Bronchial epithelial cell (primary cell): ENCODE results near the gene BANK1. TPM values are rescaled to one million over a fixed set of nuclear protein-coding genes. Genes with fewer than 3 reads are reported as not detected.
A peak's percentile ranks its signal among the peaks of the same experiment; 100 is the strongest.

ENCODE experiments used
- DNase-seq: peaks from one replicate; pipeline ENCODE4 v3.0.0-alpha.2; 2010; ENCODE audit warnings: low read depth
- FAIRE-seq: peaks from 2 replicates; lab custom pipeline; 2011; peaks lifted over from hg19 to GRCh38; lab: Jason Lieb, UNC
- H3K27me3 ChIP-seq: 2 replicates; pipeline ENCODE4 v1.5.1; 2011; ENCODE audit warnings: low read length; ENCODE audit not compliant: control insufficient read depth, insufficient read depth
- H3K36me3 ChIP-seq: 2 replicates; pipeline ENCODE4 v1.5.1; 2011; ENCODE audit warnings: low read length; ENCODE audit not compliant: control insufficient read depth, insufficient read depth
- H3K4me3 ChIP-seq: 2 replicates; pipeline ENCODE4 v1.5.1; 2011; ENCODE audit warnings: mild to moderate bottlenecking, low read depth, low read length, control low read depth
- total RNA-seq: library from RNA; depleted of rRNA; stranded (reverse); fragments of >200 nt; gene quantifications from 2 replicates; pipeline ENCODE4 v1.2.1, GENCODE V29; 2014
- TF ChIP-seq, protein P1 (sequence below): IDR thresholded peaks from 2 replicates; pipeline ENCODE4 v1.5.1; 2011; ENCODE audit warnings: mild to moderate bottlenecking, moderate library complexity, low read length, control low read depth, inconsistent platforms; ENCODE audit not compliant: insufficient read depth, severe bottlenecking

Gene BANK1
- total RNA-seq, 1 donor from 2014 or later = 0.26 TPM

DNA sequence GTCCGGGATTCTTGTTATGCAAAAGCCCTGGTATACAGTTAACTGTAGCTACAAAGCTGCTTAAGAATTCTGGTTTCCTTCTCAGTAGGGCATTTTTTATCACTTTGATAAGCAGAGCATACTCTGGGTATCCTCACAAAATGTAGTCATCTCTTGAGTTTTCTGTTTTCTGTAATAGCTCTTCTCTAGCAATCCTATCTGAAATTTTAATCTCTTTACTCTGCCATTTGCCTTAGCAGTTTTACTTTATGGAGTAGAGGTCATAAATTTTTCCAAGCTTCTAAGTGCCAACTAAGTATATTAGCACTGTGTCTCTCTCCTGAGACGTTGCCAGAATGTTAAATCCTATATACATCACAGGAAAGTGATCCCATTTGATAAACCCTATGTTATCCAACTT is 28.0 kb upstream of the BANK1 start:
- Histone ChIP-seq H3K27me3 (no peaks in the 10 kb centered on the region), H3K4me3 (no peak overlapping the region), H3K36me3 (no peaks in the 10 kb centered on the region)
- FAIRE-seq (no peak), DNase-seq (no peak)
- TF ChIP-seq, protein P1, sequence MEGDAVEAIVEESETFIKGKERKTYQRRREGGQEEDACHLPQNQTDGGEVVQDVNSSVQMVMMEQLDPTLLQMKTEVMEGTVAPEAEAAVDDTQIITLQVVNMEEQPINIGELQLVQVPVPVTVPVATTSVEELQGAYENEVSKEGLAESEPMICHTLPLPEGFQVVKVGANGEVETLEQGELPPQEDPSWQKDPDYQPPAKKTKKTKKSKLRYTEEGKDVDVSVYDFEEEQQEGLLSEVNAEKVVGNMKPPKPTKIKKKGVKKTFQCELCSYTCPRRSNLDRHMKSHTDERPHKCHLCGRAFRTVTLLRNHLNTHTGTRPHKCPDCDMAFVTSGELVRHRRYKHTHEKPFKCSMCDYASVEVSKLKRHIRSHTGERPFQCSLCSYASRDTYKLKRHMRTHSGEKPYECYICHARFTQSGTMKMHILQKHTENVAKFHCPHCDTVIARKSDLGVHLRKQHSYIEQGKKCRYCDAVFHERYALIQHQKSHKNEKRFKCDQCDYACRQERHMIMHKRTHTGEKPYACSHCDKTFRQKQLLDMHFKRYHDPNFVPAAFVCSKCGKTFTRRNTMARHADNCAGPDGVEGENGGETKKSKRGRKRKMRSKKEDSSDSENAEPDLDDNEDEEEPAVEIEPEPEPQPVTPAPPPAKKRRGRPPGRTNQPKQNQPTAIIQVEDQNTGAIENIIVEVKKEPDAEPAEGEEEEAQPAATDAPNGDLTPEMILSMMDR = no peak

DNA sequence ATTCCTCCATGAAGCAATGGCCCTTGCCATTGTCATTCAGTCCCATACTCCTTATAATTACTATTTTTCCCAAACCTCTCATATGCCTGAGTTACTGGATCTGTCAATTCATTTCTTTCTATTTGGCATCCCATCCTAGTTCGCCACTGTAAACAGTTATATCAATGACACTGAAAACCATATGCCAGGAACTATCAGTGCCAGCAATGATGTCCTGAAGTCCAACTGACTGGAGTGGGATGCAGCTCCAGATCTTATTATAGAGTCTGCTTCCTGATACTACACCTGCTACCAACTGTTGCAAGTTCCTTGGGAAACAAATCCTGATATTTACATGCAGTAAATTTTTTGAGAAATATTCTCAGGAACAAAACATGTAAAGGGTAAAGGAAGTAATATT is 27.0 kb upstream of the BANK1 start:
- TF ChIP-seq, protein P1 = no peak
- no peaks in the 10 kb centered on the region for H3K27me3 ChIP-seq
- no peak for DNase-seq
- H3K36me3 ChIP-seq = no peaks in the 10 kb centered on the region
- FAIRE-seq = no peak
- no peak overlapping the region for H3K4me3 ChIP-seq

DNA sequence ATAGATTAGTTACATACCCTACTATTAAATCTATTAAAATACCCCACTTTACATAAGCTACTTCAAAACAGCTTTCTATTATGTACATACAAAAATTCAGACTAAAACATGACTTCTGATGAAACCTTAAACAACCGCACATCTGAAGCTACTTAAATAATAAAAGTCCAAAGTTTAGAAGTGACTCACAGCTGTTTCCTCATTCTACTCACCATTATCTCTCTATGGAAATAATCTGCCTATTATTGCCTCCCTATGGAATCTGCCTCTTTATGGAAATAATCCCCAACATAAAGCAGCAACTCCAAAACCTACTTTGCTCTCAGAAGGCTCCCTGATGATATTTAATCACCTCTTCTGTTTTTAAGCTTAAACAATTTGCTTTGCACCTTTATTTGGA is 15.7 kb upstream of the BANK1 start:
- FAIRE-seq (no peak), DNase-seq (peak; percentile 35)
- no peak overlapping the region for H3K4me3 ChIP-seq
- TF ChIP-seq, protein P1 = no peak
- H3K27me3 ChIP-seq = no peaks in the 10 kb centered on the region
- H3K36me3 ChIP-seq = no peaks in the 10 kb centered on the region

DNA sequence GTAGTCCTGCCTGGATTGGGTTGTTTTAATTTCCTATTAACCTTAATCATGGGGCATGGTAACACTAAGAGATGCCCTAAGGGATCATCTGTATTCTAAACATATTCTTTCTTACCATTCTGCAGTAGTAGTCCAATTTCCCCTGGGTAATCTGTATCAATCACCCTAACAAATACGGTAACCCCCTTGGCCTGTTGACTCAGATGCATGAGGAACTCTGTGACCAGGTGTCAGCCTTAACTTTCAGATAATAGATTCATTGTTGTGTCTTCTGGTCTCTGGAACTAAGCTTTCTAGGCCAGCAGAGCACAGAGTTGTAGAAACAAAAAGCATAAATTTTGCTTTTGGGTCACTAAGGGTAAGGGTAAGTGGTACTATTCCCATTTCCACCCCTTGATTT is 13.1 kb upstream of the BANK1 start:
- FAIRE-seq (no peak), DNase-seq (no peak)
- TF ChIP-seq, protein P1 = no peak
- Histone ChIP-seq H3K27me3 (no peaks in the 10 kb centered on the region), H3K4me3 (no peak overlapping the region), H3K36me3 (no peaks in the 10 kb centered on the region)

DNA sequence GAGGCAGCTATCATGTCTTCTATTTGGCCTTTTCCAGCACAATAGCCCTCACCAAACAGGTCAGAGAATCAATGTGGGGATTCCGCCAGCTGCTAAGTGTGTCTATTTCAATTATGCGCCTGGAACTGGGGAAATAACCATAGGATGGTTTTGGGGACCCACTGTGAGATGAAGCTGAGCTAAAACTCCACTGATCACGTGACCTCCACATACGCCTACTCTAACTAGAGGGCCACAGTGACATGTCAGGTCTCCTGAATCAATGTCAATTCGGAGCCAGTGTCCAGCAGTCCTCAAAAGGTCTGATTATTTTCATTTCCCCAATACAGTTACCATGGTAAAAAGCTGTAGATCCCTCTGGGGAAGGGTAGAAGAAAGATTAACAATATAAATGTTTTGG is 10.2 kb upstream of the BANK1 start:
- no peak for FAIRE-seq
- no peaks in the 10 kb centered on the region for H3K36me3 ChIP-seq
- no peaks in the 10 kb centered on the region for H3K27me3 ChIP-seq
- no peak for DNase-seq
- TF ChIP-seq, protein P1 = no peak
- H3K4me3 ChIP-seq = no peak overlapping the region

DNA sequence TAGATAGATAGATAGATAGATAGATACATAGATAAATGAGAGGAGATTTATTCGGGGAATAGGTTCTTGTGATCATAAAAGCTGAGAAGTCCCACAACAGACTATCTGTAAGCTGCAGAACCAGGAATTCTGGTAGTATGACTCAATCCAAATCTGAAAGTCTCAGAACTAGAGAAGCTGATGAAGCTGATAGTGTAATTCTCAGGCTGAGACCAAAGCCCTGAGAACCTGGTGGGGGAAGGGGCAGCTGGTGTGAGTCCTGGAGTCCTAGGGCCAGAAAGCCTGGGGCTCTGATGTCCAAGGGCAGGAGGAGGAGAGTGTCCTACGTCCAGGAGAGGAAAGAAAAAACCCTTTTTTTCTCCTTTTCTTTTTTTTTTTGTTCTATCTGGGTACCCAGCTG is 8.0 kb upstream of the BANK1 start:
- Histone ChIP-seq H3K36me3 (no peaks in the 10 kb centered on the region), H3K27me3 (no peaks in the 10 kb centered on the region), H3K4me3 (no peak overlapping the region)
- no peak for FAIRE-seq
- TF ChIP-seq, protein P1 = no peak
- peak; percentile 29 for DNase-seq
